Activated CD4-positive, alpha-beta T cell treated with anti-CD3 and anti-CD28 coated beads for 48 hours (primary cell): ENCODE measurements around the gene CRYZL1.
"Not testable (repeated sequence)": the region's sequence is repeated elsewhere in the genome, so short reads cannot be mapped to it uniquely, and the experiment has no call there.

Experiments used
- DNase-seq: peaks from one replicate; pipeline ENCODE4 v3.0.0-alpha.2; 2020

Gene CRYZL1

DNA sequence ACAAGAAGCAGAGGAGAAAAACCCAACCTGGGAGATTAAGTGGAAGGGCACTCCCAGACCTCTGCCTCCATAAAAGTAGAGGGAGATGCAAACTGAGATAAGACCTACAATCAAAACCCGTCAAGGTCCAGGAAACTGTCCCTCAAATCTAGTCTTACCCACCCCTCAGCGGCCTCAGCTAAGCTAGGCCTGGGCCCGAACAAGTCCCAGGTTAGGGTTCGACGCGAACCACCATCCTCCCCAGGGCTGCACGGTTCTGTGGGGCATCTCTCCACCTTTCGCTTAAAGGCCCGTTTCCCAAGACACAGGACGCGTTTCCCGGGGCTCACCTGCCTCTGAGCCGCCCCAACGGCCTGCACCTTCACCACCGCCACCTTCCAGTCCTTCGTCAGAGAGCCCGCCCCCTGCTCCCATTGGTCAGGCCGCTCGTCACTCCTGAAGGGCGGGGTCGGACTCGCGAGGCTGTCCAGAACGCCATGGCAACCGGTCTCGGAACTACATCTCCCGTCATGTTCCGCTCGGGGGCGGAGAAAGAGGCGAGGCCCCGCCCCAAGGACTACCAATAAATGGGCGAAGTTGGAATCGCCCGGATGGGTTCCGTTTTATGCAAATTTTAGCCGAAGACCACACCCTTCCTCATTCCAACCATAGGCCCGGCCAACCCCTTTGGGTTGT is at the start of gene CRYZL1:
CRYZL1 (minus strand) TSS at position 390 of the 675 bp plus-strand sequence. CDS start 10,190 bp downstream, outside the sequence.
- DNase-seq = peak; percentile 100

DNA sequence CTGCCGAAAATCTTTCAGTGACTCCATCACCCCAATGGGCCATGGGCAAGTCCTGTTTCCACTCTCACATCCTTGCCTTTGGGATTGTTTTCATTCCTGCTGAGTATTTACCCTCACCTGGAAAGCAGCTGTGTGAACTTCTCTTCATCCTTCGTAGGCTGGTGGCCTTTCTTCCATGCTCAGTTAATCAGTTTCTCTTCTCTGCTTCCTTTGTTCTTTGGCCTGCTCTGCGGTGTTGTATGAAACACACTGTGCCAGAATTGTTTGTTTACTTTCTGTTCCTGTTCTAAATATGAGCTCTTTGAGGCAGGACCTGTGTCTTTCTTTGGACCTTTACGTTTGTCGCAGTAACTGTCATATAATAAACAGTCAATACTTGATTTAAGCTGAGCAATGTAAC is 49.3 kb upstream of the CRYZL1 start:
- no peak for DNase-seq

DNA sequence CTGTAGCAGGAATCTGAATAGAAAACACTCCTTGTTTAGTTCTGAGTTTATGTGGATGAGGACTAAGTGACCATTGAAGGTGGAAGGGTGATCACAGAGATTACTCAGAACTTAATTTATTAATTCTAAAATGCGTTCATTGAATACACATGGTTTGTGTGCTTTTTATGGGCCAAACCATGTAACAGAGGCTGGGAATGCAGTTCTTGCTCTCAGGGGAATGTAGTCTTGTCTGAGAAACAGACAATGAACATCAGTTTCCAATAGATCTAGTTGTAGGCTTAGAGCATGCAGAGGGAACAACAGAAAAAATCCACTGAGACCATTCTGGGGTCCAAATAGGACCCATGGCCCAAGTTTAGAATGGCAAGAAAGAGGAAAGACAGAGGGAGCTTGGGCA is 46.8 kb upstream of the CRYZL1 start:
- DNase-seq = no peak

DNA sequence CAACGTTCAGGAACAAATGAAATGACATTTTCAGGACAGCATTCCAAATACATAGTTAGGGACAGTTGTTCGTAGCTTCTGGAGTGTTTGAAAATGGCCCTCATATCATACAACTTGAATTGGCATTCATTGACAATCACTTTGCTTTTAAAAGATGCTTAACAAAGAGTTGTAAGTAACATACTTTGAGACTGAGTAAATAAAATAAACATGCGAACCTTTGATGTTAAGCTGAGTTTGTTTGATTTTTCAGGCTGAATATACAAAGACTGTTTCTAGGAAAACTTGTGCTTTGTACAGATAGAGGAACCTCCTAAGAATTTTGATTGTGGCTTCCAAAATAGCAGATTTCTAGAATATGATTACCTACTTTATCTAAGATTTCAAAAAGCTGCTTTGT is 46.1 kb upstream of the CRYZL1 start:
- DNase-seq = no peak

DNA sequence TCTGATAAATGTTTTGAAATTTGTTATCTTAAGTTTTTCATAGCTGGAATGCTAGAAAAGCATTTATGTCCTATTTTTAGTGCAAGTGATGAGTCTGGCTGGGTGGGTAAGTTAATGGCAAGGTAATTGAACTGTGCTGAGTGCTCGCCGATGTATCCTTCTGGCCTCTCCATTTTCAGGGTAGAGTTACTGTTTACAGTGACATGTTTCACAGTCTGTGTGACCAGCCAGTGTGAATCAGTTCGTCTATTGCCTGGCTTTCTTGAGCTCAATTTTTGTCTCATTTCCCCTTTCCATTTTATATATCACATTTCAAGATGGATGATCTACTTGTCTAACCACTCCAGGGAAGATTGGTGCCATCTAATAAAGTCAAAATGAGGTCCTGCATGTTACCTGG is 44.8 kb upstream of the CRYZL1 start:
- DNase-seq = no peak

DNA sequence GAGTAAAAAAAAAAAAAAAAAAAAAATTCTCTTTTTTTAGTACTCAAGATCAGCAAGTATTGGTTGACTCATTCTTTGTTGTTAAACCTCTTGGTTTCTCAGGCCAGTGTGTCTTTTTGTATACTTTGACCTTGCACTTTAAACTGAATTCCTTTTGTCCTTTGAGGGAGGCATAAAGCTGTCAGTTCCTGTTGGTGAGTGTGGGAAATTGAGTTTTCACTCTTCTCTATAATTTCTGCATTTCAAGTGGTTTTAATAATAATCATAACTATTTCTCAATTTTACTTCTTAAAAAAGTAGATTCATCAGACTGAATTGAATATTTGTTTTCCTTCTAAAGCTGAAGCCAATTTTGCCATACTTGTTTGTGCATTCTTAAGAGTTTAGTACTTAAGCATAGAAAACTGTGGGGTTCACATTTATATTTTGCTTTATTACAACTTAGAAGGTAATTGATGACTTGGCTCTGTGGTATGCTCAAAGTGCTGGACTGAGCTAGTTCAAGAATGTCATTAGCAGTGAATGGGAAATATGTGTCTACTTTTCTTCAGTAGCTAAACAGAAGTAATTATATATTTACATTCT is 44.2 kb upstream of the CRYZL1 start:
- no peak for DNase-seq

DNA sequence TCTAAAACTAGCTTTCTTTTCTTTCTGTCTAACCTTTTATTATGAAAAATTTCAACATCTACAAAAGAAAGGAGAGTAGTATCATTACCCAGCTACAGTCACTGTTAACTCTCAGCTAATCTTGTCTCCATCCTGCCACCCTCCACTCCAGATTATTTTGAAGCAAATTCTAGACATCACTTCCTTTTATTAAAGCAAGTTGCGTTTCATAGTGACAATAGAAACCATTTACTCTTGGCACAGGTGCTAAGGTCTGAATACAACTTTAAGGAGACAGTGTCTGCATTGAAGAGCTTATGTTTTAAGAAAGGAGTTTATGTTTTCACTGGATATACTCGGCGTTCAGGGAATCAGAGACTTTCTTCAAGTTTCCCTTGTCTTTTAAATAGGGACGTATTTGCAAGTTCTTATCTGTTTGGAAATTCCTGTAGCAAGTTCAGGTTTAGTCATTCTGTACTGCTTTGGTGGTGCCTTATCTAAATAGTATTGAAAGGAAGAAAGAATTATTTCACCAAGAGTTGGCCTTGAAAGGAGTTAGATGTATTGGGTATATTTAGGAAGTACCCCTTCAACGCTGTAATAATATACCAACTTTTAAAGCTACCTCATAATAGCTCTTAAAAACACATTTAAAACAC is 43.5 kb upstream of the CRYZL1 start:
- no peak for DNase-seq

DNA sequence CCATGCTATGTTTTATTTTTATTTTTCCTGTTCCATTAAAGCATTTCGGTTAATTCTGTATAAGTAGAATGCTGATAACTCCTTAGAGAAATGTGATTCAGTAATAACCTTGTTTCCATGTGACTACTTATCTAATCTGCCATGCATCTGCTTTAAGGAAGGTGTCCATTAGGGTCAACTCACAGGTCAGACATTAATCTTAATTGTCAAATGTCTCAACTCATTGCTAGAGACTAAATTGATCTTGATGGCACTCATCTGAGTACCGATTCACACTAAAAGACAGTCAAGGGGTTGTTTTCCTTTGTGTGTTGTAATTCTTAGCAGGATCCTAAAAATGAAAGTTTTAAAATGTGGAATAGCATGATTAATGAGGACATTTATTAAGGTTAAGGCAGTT is 42.5 kb upstream of the CRYZL1 start:
- no peak for DNase-seq

DNA sequence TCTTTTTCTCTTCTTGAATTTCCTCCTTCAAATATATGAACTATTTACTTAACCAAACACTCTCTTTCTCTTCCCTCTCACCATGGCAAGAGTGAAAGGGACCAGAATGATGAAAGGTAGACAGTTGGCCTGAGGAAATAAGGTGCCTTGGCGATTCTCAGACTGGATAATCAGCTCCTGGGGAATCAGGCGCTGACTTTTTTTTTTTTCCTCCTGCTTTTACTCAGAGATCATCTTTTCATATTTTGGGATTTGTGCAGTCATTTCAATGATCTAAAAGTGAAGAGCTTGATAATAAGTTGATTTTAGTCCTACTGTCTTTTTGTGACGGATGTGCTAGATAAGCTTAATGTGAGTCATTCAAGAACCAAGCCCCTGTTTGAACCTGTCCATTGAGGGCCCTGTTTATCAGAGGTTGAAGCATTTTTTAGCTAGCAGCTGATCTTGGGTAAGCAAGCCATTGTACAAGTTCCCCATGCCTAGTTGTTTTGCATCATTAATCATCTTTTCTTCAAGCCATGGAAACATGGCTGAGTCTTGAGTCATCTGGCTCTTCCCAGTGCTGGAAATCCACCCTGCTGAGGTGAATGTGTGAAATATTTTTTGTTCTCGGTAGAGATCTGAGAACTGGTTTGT is 41.6 kb upstream of the CRYZL1 start:
- DNase-seq = no peak

DNA sequence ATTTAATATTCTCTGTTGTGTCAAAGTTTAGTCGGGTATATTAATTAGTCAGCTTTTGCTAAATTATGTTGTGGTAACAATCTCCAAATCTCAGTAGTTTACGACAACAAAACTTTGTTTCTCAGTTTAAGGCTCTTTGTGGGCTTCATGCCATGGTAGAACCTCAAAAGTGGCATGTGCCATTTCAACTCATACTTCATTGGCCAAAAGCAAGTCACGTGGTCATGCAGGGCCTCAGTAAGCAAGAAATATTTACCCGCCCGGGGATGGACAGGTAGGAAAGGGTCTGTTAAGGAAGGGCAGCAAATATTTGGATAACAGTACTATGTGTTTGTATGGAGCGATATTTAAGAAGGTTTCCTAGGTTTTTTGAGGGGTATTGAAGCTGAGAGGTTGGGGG is 39.3 kb upstream of the CRYZL1 start:
- no peak for DNase-seq

DNA sequence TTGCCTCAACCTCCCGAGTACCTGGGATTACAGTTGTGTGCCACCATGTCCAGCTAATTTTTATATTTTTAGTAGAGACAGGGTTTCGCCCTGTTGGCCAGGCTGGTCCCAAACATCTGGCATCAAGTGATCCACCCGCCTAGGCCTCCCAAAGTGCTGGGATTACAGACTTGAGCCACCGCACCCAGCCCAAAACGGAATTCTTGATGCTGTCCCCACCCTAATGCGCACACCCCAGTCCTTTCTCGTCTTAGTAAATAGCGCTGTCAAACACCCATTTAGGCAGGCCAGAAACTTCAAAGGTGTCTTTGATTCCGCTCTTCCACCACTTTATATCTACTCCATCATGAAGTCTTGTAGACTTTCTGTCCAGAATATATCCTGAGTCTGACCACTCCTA is 35.9 kb upstream of the CRYZL1 start:
- no peak for DNase-seq

DNA sequence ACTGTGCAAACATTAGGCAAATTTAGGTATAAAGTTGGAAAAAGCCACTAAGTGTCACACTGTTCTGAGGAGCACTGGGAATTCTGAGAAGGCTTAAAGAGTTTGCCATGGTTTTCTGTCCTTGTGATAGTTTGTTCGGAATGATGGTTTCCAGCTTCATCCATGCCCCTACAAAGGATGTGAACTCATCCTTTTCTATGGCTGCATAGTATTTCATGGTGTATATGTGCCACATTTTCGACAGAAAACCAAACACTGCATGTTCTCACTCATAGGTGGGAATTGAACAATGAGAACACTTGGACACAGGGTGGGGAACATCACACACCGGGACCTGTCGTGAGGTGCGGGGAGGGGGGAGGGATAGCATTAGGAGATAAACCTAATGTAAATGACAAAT is 35.1 kb upstream of the CRYZL1 start:
- DNase-seq = not testable (repeated sequence)

DNA sequence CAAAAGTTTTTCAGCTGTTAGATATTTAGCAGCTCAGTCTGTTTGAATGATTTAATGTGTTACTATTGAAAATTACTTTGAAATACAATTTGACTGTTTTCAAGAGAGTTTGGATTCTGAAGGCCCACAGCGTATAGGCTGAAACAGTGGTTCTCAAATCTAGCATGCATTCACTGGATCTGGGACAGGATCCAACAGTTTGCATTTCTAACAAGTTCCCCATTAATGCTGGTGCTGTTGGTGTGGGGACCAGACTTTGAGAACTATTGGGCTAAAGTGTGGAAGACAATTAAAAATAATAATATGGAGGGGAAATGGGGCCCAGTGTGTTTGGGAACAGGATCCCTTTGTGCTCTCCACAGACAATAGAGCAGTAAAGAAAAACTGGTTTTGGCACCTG is 32.7 kb upstream of the CRYZL1 start:
- DNase-seq = no peak

DNA sequence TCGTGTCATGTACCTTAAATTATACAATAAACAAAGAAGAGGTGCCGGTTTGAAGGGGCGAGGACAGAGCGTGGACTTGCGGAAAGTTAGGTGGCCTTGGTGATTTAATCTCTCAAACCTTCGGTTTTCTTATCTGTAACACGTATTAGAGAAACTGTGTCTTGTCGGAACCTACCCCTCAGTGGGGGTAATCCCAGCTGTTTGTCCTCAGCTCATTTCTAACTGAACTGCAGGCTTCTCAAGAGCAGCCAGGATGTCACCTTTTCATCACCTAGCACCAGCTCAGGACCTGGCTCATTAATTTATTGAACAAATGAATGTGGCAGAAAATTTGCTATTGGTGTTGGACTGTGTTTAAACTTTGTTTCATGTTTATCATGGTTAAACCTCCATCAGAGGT is 31.9 kb upstream of the CRYZL1 start:
- no peak for DNase-seq

DNA sequence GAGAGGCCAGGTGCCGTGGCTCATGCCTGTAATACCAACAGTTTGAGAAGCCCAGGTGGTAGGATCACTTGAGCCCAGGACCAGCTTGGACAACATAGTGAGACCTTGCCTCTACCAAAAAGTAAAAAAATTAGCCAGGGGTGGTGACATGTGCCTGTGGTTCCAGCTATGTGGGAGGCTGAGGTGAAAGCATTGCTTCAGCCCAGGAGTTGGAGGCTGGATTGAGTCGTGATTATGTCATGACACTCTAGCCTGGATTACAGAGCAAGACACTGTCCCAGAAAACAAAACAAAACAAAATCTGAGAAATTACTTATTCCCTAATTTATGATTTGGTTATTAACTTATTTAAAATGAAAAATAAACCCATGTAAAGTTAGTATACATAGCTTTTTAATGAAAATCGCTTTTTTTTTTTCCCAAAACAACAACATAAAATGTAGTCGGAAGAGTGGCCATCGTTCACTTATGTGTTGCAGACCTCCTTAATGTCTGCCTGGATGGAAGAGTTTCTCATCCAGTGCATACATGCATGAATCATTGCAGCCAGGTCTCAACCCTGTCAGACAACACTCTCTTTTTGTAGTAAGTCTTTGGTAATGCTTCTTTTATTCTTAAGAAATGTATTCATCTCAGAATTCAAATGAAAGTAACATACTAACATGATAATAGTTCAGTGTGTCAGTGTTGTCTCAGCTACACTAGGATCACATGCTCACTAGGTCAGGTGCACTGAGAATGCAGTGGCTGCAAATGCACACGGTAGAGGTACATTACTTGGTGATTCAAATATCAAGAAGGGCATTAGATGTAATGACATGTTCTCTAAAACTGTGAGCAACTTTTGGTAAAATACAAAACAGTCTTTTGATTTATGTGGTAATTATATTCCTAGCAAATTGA is 28.8 kb upstream of the CRYZL1 start:
- peak; percentile 6 for DNase-seq

DNA sequence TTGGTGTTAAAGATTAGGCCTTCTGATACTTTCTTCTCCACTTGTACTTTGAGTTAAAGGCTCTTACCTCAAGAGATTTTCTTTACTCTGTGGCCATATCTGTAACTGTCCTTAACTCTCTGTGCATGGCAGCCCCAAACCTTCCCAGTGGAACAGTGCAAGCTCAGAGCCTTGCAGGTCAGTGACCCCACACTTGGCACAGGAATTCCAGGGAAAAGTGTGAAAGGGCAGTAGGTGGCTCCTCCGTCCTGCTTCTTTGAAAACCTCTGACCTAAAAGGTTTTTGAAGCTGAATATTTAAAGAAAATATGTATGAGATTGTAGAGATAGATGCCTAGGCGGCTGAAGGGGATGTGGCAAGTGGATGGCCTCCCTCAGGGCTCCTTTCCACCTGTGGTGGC is 27.1 kb upstream of the CRYZL1 start:
- DNase-seq = no peak

DNA sequence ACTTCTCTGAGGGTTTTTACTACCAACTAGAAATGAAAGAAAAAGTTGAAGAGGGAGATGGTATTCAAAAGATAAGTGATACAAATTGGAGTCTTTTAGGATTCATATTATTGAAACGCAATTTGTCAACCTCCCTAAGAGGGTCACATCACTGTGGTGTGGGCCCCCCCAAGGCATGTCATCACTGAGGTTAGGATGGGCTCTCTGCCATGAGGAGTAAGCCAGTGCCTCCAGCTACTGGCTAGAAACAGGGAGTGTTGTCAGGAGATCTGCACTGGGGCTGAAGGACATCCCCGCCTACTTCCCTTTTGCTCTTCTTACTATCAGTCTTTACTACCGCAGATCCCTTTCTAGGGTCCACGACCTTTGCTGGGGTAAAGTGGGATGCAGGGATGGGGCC is 26.6 kb upstream of the CRYZL1 start:
- DNase-seq = no peak

DNA sequence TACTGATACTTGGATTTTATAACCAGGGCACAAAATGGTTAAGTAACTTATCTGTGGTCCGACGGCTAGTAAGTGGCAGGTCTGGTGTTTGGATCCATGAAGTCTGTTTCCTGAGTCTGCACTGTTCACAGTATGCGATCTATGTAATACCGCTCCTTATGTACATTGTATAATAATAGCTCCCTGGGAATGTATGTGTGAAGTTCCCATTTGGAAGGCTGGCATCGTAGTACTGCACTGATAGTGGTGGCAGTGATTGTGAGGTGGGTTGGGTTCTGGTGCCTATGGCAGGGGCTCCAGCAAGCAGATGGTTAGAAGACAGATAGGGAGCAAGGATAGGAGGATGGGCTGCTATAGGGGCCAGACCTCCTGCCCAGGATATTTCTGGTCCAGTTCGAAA is 26.1 kb upstream of the CRYZL1 start:
- DNase-seq = no peak

DNA sequence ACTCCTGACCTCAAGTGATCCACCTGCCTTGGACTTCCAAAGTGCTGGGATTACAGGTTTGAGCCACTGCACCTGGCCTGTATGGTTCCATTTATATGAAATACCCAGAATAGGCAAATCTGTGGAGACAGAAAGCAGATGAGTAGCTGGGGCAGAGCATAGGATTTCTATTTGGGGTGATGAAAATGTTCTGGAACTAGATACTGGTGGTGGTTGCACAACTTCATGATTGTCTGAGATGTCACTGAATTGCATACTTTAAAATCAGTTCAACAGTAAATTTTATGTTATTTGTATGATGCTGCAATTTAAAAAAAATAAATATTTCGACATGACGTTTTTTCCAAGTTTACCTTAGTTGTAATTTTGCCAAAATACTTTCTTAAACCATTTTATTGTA is 24.6 kb upstream of the CRYZL1 start:
- DNase-seq = no peak

DNA sequence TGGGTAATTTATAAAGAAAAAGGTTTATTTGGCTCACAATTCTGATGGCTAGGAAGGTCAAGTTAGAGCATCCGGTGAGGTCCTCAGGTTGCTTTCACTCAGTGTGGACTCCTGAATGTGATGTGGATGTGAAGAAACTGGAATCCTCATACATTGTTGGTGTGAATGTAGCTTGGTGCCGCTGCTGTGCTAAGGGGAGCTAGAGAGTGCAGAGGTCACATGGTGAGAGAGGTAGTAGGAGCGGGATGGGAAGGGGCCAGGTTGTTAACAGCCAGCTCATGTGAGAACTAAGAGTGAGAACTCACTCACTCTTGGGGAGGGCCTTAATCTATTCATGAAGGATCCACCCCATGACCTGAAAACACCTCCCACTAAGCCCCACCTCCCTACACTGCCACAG is 22.6 kb upstream of the CRYZL1 start:
- DNase-seq = no peak

DNA sequence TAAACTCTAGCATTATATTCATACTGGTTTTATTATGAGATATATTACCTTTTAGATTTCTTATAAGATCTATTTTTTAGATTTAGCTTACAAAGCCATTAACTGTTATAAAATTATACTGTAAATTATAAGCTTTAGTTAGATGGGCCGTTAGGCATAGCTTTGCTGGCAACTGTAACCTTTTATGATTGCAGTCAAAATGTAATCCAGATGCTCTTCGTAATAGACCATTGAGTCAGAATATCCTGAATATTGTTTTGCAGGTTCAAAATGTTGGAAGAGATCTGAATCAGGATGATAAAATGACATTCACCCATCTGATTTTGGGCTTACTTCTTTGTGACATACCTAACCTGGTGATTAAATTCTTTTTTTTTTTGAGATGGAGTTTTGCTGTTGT is 21.7 kb upstream of the CRYZL1 start:
- DNase-seq = no peak

DNA sequence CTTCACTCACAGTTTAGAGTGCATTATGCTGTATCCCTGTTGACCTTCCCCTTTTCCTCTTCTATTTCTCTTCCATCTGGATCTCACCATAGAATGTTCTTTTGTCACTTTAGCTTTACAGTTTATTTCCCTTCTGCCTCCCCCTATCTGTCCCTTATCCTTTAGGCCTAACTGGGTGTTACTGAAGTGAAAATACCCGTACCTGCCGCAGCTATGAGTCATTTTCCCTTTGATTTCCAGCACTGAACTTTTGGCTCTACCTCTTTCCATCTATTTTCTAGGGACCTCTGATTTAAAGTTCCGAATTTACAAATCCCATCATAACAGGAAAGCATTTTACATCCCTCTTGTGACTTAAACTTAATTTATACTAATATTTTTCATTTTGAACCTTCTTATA is 20.5 kb upstream of the CRYZL1 start:
- DNase-seq = no peak

DNA sequence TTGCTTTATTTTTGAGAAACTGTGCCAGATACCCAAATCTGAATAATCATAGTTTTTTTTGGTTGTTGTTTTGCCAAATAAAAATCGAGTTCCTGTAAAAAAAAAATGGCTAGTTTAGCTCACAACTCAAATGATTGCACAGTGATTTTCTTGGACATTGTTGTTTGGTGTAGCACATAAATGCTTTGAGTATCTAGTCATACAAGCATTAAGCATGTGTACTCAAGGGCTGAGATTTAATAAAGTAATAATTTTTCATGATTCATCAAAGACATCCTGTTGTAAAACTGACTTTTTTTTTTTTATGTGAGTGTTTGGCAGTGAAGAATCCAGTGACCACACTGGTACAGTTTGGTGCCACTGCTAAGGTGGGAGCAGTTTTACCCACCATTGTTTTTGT is 19.6 kb upstream of the CRYZL1 start:
- no peak for DNase-seq
